ENCODE measurements around the gene NANOGP8. TPM values are rescaled to one million over a fixed set of nuclear protein-coding genes. Genes with fewer than 3 reads are reported as not detected.

The NANOGP8 gene
- total and polyA plus RNA-seq, 4 donors = 0.17 TPM; not detected in 3

- WGBS = 90% methylated on average over 2 of the region's 2 CpGs
- no peak for TF ChIP-seq FOXA1 (IDR thresholded peaks at IDR 0.05)
- TF ChIP-seq NR2F2 (IDR thresholded peaks at IDR 0.05) = no peak
- no peak for TF ChIP-seq YY1 (IDR thresholded peaks at IDR 0.05)
- TF ChIP-seq CTCF (IDR thresholded peaks at IDR 0.05; ENCODE audit: low read depth, low read length, missing input control) = no peak
- TF ChIP-seq HNF4G (IDR thresholded peaks at IDR 0.05) = no peak
- no peak for TF ChIP-seq JUND (IDR thresholded peaks at IDR 0.05)
- TF ChIP-seq SP1 (IDR thresholded peaks at IDR 0.05) = no peak
- TF ChIP-seq, protein P1, sequence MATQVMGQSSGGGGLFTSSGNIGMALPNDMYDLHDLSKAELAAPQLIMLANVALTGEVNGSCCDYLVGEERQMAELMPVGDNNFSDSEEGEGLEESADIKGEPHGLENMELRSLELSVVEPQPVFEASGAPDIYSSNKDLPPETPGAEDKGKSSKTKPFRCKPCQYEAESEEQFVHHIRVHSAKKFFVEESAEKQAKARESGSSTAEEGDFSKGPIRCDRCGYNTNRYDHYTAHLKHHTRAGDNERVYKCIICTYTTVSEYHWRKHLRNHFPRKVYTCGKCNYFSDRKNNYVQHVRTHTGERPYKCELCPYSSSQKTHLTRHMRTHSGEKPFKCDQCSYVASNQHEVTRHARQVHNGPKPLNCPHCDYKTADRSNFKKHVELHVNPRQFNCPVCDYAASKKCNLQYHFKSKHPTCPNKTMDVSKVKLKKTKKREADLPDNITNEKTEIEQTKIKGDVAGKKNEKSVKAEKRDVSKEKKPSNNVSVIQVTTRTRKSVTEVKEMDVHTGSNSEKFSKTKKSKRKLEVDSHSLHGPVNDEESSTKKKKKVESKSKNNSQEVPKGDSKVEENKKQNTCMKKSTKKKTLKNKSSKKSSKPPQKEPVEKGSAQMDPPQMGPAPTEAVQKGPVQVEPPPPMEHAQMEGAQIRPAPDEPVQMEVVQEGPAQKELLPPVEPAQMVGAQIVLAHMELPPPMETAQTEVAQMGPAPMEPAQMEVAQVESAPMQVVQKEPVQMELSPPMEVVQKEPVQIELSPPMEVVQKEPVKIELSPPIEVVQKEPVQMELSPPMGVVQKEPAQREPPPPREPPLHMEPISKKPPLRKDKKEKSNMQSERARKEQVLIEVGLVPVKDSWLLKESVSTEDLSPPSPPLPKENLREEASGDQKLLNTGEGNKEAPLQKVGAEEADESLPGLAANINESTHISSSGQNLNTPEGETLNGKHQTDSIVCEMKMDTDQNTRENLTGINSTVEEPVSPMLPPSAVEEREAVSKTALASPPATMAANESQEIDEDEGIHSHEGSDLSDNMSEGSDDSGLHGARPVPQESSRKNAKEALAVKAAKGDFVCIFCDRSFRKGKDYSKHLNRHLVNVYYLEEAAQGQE (IDR thresholded peaks at IDR 0.05) = no peak
- no peak for TF ChIP-seq GABPA (IDR thresholded peaks at IDR 0.05 in 1 of 2, conservative IDR thresholded peaks at IDR 0.05 in 1 of 2)
- TF ChIP-seq, protein P2, sequence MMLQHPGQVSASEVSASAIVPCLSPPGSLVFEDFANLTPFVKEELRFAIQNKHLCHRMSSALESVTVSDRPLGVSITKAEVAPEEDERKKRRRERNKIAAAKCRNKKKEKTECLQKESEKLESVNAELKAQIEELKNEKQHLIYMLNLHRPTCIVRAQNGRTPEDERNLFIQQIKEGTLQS (IDR thresholded peaks at IDR 0.05) = no peak
- TF ChIP-seq EGR1 (IDR thresholded peaks at IDR 0.05; ENCODE audit: low read depth in 2 of 2) = no peak
- no peak for TF ChIP-seq RAD21 (IDR thresholded peaks at IDR 0.05)
- TF ChIP-seq, protein P3, sequence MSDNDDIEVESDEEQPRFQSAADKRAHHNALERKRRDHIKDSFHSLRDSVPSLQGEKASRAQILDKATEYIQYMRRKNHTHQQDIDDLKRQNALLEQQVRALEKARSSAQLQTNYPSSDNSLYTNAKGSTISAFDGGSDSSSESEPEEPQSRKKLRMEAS (IDR thresholded peaks at IDR 0.05) = no peak
- no peak for TF ChIP-seq RXRA (IDR thresholded peaks at IDR 0.05)
- TF ChIP-seq, protein P4, sequence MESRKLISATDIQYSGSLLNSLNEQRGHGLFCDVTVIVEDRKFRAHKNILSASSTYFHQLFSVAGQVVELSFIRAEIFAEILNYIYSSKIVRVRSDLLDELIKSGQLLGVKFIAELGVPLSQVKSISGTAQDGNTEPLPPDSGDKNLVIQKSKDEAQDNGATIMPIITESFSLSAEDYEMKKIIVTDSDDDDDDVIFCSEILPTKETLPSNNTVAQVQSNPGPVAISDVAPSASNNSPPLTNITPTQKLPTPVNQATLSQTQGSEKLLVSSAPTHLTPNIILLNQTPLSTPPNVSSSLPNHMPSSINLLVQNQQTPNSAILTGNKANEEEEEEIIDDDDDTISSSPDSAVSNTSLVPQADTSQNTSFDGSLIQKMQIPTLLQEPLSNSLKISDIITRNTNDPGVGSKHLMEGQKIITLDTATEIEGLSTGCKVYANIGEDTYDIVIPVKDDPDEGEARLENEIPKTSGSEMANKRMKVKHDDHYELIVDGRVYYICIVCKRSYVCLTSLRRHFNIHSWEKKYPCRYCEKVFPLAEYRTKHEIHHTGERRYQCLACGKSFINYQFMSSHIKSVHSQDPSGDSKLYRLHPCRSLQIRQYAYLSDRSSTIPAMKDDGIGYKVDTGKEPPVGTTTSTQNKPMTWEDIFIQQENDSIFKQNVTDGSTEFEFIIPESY (IDR thresholded peaks at IDR 0.05) = no peak
- TF ChIP-seq HNF4A (conservative IDR thresholded peaks at IDR 0.05) = no peak
- no peak for TF ChIP-seq FOXA2 (IDR thresholded peaks at IDR 0.05)
- no peak for TF ChIP-seq TAF1 (conservative IDR thresholded peaks at IDR 0.05)
- no peak overlapping the region for H3K27ac ChIP-seq (ENCODE audit: low read depth in 1 of 2, low read length in 2 of 2)
- no peak overlapping the region for H3K4me3 ChIP-seq (ENCODE audit: low read depth in 1 of 3, low read length in 3 of 3)
- peaks cover 0 to 4% (median 0%) of the 10 kb centered on the region in 4 donors for H3K9me3 ChIP-seq (ENCODE audit: control insufficient read depth in 4 of 4, low read length in 3 of 4)
- H3K9ac ChIP-seq (ENCODE audit: low read depth in 1 of 2, low read length in 2 of 2) = no peak overlapping the region
- DNase-seq (ENCODE audit: low spot score) = no peak
- no peaks in the 10 kb centered on the region for H3K36me3 ChIP-seq (ENCODE audit: control insufficient read depth in 4 of 4, insufficient read depth in 3 of 4, low read depth in 1 of 4, low read length in 3 of 4)
- H3K4me1 ChIP-seq (ENCODE audit: control insufficient read depth in 4 of 4, insufficient read depth in 4 of 4, low read length in 3 of 4) = peaks cover 0 to 36% (median 22%) of the 10 kb centered on the region in 4 donors
- H3K27me3 ChIP-seq (ENCODE audit: control insufficient read depth in 4 of 4, insufficient read depth in 4 of 4, low read length in 3 of 4) = no peaks in the 10 kb centered on the region
Measured at GRCh38 chr15:35117543-35118265, 32.6 kb upstream of the NANOGP8 start.
